T47D (cell line): ENCODE data around the gene FGD1.

ENCODE experiments used
- DNase-seq, 2 experiments: peaks; one replicate each; pipeline versions ENCODE4 v3.0.0 to v3.0.0-alpha.2; 2011 to 2012; ENCODE audit warnings: low read depth in 1 of 2, low spot score in 1 of 2
- JUND ChIP-seq: IDR thresholded peaks from 2 replicates; pipeline ENCODE4 v1.6.1; 2012; ENCODE audit warnings: low read depth
- in situ Hi-C: cut with HindIII; loops from 2 replicates; pipeline ENCODE4 v1.10.0; 2016; ENCODE audit warnings: low sequenced_read_pairs, low pct_unique_long_range_greater_than_20kb

Gene FGD1

GRCh38 chrX:54413753-54414152, 82.3 kb downstream of the FGD1 start:
- in situ Hi-C loops = no loop called here
- TF ChIP-seq JUND = no peak
- DNase-seq = no peak

GRCh38 chrX:54411732-54412131, 84.3 kb downstream of the FGD1 start:
- in situ Hi-C loops = no loop called here
- DNase-seq = no peak
- TF ChIP-seq JUND = no peak

GRCh38 chrX:54407266-54407665, 88.8 kb downstream of the FGD1 start:
- no peak for DNase-seq
- in situ Hi-C loops = no loop called here
- TF ChIP-seq JUND = no peak

- in situ Hi-C loops = no loop called here
These were observed 98.9 kb downstream of the FGD1 start for GRCh38 chrX:54397113-54397512.

More at GRCh38 chrX:54397113-54397512, 98.9 kb downstream of the FGD1 start:
- no peak for DNase-seq
- TF ChIP-seq JUND = no peak
